Germinal center (tissue), 1 donor: ENCODE data around the gene OGFR.

Experiments
- DNase-seq: peaks from one replicate; pipeline ENCODE4 v3.0.0; 2012; ENCODE audit warnings: mixed read lengths, low spot score

OGFR gene

GRCh38 chr20:62770111-62770910 lies 34.3 kb upstream of the OGFR start:
- no peak for DNase-seq

- no peak for DNase-seq
These were observed 33.7 kb upstream of the OGFR start for GRCh38 chr20:62770916-62771315.

DNA sequence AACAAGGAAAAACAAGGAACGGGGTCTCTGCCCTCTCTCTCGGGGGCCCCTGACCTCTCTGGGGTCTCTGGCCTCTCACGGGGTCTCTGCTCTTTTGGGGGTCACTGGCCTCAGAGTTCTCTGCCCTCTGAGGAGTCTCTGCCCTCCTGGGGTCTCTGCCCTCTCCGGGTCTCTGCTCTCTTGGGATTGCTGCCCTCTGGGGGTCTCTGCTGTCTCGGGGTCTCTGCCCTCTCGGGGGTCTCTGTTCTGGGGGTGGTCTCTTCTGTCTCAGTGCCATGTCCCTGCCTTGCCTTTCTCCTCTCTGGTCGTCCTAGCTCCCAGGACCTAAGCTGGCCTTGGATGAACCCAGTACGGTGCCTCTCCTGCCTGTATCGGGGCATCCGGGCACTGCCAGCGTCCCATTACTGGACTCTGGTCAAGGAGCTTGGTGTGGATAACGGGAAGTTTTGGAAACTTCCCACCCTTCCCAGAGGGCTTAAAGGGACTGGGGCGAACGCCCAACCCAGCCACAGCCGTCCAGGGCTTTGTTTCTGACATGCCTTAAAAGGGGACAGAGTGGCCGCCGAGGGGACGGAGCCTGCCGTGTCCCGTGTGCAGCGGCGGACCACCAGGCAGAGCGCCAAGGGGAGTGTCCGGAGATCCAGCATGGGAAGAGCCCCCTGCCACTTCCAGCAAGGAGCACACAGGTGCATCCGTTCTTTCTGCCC lies 33.1 kb upstream of the OGFR start:
- DNase-seq: no peak

- no peak for DNase-seq
These were observed 32.5 kb upstream of the OGFR start for GRCh38 chr20:62772103-62772611.

DNA sequence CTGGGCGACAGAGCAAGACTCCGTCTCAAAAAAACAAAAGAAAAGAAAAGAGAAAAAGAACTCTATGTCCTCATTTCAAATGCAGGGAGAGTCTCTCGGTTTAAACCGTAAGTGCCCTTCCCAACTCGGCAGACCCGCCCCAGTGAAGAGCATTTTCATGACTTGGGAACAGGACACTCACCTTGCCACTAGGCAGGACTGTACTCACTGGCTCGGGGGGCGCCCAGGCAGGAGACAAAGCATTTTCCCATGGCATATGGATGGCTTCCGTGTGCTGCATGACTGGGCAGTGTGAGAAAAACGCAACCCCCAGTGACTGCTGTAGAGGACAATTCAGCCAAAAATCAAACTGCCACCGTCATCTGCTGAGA lies 32.0 kb upstream of the OGFR start:
- no peak for DNase-seq

- DNase-seq: no peak
These were observed 31.4 kb upstream of the OGFR start for GRCh38 chr20:62772990-62773844.

- no peak for DNase-seq
These were observed 30.6 kb upstream of the OGFR start for GRCh38 chr20:62773845-62774714.

GRCh38 chr20:62774762-62775161 lies 29.9 kb upstream of the OGFR start:
- no peak for DNase-seq

GRCh38 chr20:62775206-62775605 lies 29.4 kb upstream of the OGFR start:
- DNase-seq: no peak

GRCh38 chr20:62776035-62776691 lies 28.5 kb upstream of the OGFR start:
- no peak for DNase-seq

DNA sequence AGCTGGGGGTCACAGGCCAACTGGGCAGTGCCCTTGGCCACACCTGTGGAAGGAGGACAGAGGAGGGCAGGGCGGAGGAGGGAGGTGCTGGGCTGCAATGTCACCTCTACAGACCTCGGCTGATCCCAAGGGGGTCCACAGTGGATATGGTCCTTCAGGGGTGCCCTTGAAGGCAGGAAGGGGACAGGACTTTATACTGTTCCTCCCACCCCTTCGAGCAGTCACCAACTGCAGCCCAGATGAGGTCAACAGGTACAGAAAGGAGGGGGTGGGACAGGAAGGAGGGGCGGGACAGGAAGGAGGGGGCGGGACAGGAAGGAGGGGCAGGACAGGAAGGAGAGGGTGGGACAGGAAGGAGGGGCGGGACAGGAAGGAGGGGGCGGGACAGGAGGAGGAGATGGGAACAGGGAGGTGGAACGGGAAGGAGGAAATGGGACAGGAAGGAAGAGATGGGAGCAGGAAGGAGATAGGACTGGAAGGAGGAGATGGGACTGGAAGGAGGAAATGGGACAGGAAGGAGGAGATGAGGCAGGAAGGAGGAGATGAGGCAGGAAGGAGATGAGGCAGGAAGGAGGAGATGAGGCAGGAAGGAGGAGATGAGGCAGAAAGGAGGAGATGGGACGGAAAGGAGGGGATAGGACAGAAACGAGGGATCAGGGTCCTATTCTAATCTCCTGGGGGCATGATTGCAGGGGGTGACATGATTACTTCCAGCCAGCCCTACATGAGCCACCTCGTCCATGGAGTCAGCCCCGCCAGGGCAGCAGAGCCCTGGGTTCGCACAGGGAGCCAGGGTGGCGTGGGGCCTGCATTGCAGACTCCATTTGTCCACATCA lies 27.7 kb upstream of the OGFR start:
- DNase-seq: peak; percentile 61

DNA sequence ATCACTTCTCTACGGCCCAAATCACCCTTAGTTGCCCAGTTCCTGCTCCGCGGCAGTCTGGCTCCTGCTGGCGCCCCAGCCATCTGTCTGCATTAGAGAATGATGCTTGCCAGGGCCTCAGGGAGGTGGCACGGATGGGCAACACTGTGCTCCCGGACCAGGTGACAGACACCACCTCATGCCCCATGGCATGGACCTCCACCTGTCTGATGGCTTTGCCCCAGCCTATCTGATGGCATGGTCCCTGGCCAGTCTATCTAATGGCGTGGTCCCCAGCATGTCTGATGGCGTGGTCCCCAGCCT lies 27.2 kb upstream of the OGFR start:
- DNase-seq: no peak

DNA sequence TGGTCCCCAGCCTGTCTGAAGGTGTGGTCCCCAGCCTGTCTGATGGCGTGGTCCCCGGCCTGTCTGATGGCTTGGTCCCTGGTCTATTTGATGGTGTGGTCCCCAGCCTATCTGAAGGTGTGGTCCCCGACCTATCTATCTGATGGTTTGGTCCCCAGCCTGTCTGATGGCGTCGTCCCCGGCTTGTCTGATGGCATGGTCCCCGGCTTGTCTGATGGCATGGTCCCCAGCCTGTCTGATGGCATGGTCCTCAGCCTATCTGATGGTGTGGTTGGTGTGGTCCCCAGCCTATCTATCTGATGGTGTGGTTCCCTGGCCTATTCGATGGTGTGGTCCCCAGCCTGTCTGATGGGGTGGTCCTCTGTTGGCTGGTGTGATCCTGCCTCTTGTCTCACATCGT lies 26.6 kb upstream of the OGFR start:
- DNase-seq: no peak

GRCh38 chr20:62778601-62779416 lies 25.8 kb upstream of the OGFR start:
- no peak for DNase-seq

- DNase-seq: no peak
These were observed 25.3 kb upstream of the OGFR start for GRCh38 chr20:62779417-62779685.

DNA sequence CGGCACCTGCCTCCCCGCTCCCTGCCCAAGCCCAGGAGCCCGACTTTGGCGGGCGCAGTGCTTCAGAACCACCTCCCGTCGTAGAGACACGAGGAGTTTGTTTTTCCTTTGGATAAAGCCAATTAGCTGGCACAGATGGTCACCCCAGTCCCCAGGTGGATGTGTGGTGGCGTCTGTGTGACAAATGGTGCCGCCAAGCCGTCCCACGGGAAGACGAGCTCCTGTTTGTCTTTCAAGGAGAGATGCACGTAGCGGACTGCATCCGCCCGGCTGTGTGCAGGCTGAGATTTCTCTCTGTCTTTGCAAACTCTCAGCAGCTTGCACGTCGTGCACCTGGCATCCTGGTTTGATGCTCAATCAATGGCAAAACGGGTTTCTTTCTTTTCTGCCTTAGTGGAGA lies 24.4 kb upstream of the OGFR start:
- DNase-seq: no peak

DNA sequence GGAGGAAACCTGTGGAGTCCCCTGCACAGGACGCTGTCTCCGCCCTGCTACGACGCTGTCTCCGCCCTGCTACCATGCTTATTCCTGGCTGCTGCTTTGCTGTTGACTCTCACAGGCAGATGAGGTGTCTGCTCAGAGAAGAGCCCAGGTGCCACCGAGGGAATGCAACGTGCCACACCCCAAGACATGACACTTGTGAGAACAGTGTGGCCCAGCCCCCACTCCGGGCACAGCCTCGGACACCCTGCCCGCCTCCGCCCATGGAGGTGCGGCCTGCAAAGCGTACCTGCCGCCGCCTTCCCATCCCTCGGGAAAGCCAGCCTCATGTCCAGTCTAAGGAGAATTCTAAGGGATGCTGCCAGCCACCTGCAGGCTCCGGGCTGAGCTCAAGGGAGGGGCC lies 23.9 kb upstream of the OGFR start:
- no peak for DNase-seq

GRCh38 chr20:62782149-62782892 lies 22.3 kb upstream of the OGFR start:
- DNase-seq: no peak

- no peak for DNase-seq
These were observed 21.7 kb upstream of the OGFR start for GRCh38 chr20:62782893-62783278.
